H1 (cell line): ENCODE data around the gene LYPD3.

Source experiments
- EGR1 ChIP-seq: IDR thresholded peaks from 2 replicates; pipeline ENCODE4 v1.6.1; 2011; ENCODE audit warnings: low read depth, low read length, borderline replicate concordance
- EZH2 ChIP-seq: fragments of 200-600 bp; sonication (generic); IDR thresholded peaks from 2 replicates; pipeline ENCODE4 v1.7.1; 2012; ENCODE audit warnings: low read depth, mild to moderate bottlenecking, moderate library complexity, low read length, inconsistent platforms; ENCODE audit not compliant: severe bottlenecking
- POLR2A ChIP-seq, 2 experiments: IDR thresholded peaks; 1 replicate in 1 of 2; 2 replicates in 1 of 2; pipeline ENCODE4 v1.6.1; 2011; ENCODE audit warnings: low read depth in 2 of 2, low read length in 2 of 2, mild to moderate bottlenecking in 2 of 2; ENCODE audit errors: control extremely low read depth in 1 of 2
- POLR2AphosphoS5 ChIP-seq: IDR thresholded peaks from 2 replicates; pipeline ENCODE4 v1.6.1; 2011; ENCODE audit warnings: low read depth, low read length
- TF ChIP-seq, protein P1 (sequence below), 3 experiments: IDR thresholded peaks; 1 replicate in 2 of 3; 2 replicates in 1 of 3; pipeline versions ENCODE4 v1.5.1 to v1.6.1; 2011; ENCODE audit warnings: low read length in 3 of 3, mild to moderate bottlenecking in 3 of 3, inconsistent platforms in 2 of 3, low read depth in 1 of 3, moderate library complexity in 1 of 3; ENCODE audit not compliant: insufficient read depth in 1 of 3; ENCODE audit errors: control extremely low read depth in 1 of 3

DNA sequence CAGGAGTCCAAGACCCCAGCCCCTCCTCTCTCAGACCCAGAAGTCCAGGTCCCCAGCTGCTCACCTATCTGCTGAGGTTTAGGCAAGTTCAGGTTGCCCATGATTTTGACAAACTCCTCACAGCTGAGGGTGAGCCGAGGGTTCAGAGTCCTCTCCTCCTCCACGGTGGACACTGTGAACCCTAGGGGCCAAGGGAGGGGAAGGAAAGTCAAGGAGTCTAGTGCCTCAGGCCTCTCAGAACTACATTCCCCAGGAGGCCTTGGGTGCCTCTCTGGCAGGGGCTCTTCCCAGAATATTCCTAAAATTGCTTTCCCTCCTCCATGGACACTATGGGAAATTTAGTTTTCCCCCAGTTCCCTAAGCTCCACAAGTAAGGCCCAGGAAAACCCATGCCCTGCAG, 42.5 kb upstream of the LYPD3 start:
- TF ChIP-seq POLR2A (IDR thresholded peaks at IDR 0.05; ENCODE audit: control extremely low read depth in 1 of 2, low read depth in 2 of 2, low read length in 2 of 2) = no peak
- TF ChIP-seq EGR1 = no peak
- TF ChIP-seq, protein P1, sequence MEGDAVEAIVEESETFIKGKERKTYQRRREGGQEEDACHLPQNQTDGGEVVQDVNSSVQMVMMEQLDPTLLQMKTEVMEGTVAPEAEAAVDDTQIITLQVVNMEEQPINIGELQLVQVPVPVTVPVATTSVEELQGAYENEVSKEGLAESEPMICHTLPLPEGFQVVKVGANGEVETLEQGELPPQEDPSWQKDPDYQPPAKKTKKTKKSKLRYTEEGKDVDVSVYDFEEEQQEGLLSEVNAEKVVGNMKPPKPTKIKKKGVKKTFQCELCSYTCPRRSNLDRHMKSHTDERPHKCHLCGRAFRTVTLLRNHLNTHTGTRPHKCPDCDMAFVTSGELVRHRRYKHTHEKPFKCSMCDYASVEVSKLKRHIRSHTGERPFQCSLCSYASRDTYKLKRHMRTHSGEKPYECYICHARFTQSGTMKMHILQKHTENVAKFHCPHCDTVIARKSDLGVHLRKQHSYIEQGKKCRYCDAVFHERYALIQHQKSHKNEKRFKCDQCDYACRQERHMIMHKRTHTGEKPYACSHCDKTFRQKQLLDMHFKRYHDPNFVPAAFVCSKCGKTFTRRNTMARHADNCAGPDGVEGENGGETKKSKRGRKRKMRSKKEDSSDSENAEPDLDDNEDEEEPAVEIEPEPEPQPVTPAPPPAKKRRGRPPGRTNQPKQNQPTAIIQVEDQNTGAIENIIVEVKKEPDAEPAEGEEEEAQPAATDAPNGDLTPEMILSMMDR (IDR thresholded peaks at IDR 0.05; ENCODE audit: control extremely low read depth in 1 of 3, insufficient read depth in 1 of 3, low read depth in 1 of 3, low read length in 3 of 3) = no peak
- no peak for TF ChIP-seq POLR2AphosphoS5
- TF ChIP-seq EZH2 = no peak
